ENCODE results near the gene SDF4.

DNA sequence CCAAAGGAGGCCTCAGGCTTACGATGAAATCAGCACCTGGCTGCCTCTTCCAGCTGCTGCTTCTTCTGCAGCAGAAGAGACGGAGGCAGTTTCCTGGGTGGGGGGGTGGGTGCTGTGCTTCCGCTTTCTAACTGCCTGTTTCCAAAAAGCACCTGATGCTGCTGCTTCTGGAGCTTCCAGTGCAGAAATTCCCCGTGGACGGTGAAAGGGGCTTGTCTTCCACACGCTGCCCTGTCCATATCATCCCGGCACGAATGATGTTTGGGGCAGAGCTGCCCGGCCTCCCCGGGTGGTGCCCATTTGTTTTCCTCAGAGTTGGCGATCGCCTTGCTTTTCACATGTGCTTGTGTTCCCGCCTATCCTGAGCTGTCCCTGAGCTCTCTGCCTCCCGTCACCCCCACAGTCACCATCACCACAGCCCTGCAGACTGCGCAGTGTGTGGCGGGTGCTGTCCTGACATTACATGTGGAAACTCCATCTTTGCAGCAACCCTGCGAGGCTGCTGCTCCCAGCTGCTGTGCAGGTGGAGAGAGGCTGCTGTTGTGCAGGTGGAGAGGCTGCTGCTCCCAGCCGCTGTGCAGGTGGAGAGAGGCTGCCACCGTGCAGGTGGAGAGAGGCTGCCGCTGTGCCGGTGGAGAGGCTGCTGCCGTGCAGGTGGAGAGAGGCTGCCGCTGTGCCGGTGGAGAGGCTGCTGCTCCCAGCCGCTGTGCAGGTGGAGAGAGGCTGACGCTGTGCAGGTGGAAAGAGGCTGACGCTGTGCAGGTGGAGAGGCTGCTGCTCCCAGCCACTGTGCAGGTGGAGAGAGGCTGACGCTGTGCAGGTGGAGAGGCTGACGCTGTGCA is 56.4 kb downstream of the SDF4 start:
- TF ChIP-seq, protein P1, sequence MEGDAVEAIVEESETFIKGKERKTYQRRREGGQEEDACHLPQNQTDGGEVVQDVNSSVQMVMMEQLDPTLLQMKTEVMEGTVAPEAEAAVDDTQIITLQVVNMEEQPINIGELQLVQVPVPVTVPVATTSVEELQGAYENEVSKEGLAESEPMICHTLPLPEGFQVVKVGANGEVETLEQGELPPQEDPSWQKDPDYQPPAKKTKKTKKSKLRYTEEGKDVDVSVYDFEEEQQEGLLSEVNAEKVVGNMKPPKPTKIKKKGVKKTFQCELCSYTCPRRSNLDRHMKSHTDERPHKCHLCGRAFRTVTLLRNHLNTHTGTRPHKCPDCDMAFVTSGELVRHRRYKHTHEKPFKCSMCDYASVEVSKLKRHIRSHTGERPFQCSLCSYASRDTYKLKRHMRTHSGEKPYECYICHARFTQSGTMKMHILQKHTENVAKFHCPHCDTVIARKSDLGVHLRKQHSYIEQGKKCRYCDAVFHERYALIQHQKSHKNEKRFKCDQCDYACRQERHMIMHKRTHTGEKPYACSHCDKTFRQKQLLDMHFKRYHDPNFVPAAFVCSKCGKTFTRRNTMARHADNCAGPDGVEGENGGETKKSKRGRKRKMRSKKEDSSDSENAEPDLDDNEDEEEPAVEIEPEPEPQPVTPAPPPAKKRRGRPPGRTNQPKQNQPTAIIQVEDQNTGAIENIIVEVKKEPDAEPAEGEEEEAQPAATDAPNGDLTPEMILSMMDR (IDR thresholded peaks at IDR 0.05 in 4 of 5, conservative IDR thresholded peaks at IDR 0.05 in 1 of 5) = no peak
- no peak for TF ChIP-seq POLR2A (IDR thresholded peaks at IDR 0.05)

Data from gastrocnemius medialis (tissue), 4 donors.